ENCODE data around the gene GABRR2.

DNA sequence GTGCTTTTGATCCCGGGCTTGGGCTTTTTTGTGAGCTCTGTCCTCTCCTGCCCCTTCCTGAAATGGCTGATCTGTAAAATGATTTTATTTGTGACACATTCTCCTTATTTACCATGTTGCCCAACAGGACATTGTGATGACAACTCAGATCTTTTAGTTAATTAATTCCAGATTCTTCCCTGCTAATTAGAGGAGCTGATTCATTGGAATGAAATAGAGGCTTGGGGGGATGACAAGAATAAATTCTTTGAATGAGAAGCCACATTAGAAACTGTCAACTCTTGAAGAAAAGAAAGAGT is 71.8 kb downstream of the GABRR2 start:
- TF ChIP-seq CTCF (conservative IDR thresholded peaks at IDR 0.05) (no peak), ZFX (IDR thresholded peaks at IDR 0.05) (no peak)

All from C4-2B (cell line).